GM18909 (cell line): ENCODE results near the gene SVIL.

Experiments
- ATAC-seq: cut with Tn5 transposase; IDR thresholded peaks from one replicate; pipeline ENCODE4 v1.9.1; 2021; ENCODE audit warnings: mild to moderate bottlenecking; ENCODE audit not compliant: unreplicated experiment, poor library complexity

Gene SVIL

GRCh38 chr10:29651767-29652166 is 17.0 kb upstream of the SVIL start:
- ATAC-seq, result no peak

GRCh38 chr10:29650552-29650944 is 15.8 kb upstream of the SVIL start:
- ATAC-seq, result no peak

GRCh38 chr10:29649561-29650551 is 15.1 kb upstream of the SVIL start:
- ATAC-seq, result no peak

GRCh38 chr10:29648983-29649268 is 14.2 kb upstream of the SVIL start:
- no peak for ATAC-seq

- ATAC-seq, result no peak
Observed at GRCh38 chr10:29648114-29648982, 13.6 kb upstream of the SVIL start.

- ATAC-seq, result no peak
Observed at GRCh38 chr10:29647478-29647877, 12.7 kb upstream of the SVIL start.

- ATAC-seq, result no peak
Observed at GRCh38 chr10:29646960-29647461, 12.2 kb upstream of the SVIL start.

- no peak for ATAC-seq
Observed at GRCh38 chr10:29646238-29646902, 11.6 kb upstream of the SVIL start.

- ATAC-seq, result no peak
Observed at GRCh38 chr10:29643771-29644501, 9.2 kb upstream of the SVIL start.

- ATAC-seq, result no peak
Observed at GRCh38 chr10:29642990-29643389, 8.2 kb upstream of the SVIL start.

- no peak for ATAC-seq
Observed at GRCh38 chr10:29637537-29637936, 2.8 kb upstream of the SVIL start.

GRCh38 chr10:29636178-29636577 is 1.4 kb upstream of the SVIL start:
- ATAC-seq, result no peak

- ATAC-seq, result peak; percentile 87
Observed at GRCh38 chr10:29635711-29636144, 957 bp upstream of the SVIL start.

GRCh38 chr10:29634105-29634504 is 666 bp downstream of the SVIL start:
- no peak for ATAC-seq

- ATAC-seq, result no peak
Observed at GRCh38 chr10:29631049-29631339, 3.8 kb downstream of the SVIL start.

GRCh38 chr10:29630205-29631048 is 4.3 kb downstream of the SVIL start:
- no peak for ATAC-seq

- no peak for ATAC-seq
Observed at GRCh38 chr10:29628912-29629526, 5.8 kb downstream of the SVIL start.

- ATAC-seq, result no peak
Observed at GRCh38 chr10:29628311-29628710, 6.5 kb downstream of the SVIL start.
